ENCODE data around the gene AKR1C2. TPM values are rescaled to one million over a fixed set of nuclear protein-coding genes. Genes with fewer than 3 reads are reported as not detected.

Gene AKR1C2
- total RNA-seq, 2 donors from 2014 or later, result not detected

- H3K9me3 ChIP-seq (ENCODE audit: control insufficient read depth, low read length, poor library complexity, severe bottlenecking), result no peaks in the 10 kb centered on the region
- H3K27ac Mint-ChIP-seq, result no peak overlapping the region
- H3K36me3 Mint-ChIP-seq (ENCODE audit: low read depth), result peaks cover 4% of the 10 kb centered on the region
- H3K4me3 Mint-ChIP-seq, result no peak overlapping the region
- ATAC-seq (no peak), DNase-seq (no peak)
- H3K27me3 Mint-ChIP-seq, result peaks cover 42% of the 10 kb centered on the region
- H3K4me1 Mint-ChIP-seq, result peaks cover 6% of the 10 kb centered on the region
Measured at GRCh38 chr10:4939224-4940072, 64.2 kb downstream of the AKR1C2 start.

Other genes with a start within 250 kb of the AKR1C2 start
- 1 to 10 TPM; 4.3 to 6.8 TPM for gene AKR1E2, start 177.7 kb downstream of the AKR1C2 start, total RNA-seq
- 1 to 10 TPM; 1.0 to 1.2 TPM for gene AKR1C1, start 40.4 kb downstream of the AKR1C2 start, total RNA-seq
- 1 to 10 TPM in 1 of 2 donors, under 1 TPM in 1; 0.60 to 1.4 TPM for gene AKR1C3, start 90.6 kb upstream of the AKR1C2 start, total RNA-seq
- 1 to 10 TPM in 1 of 2 donors, under 1 TPM in 1; 0.87 to 1.6 TPM for gene AKR1C8, start 181.3 kb upstream of the AKR1C2 start, total RNA-seq
- gene AKR1C4, start 193.0 kb upstream of the AKR1C2 start, total RNA-seq, result not detected